DND-41 (cell line): Measurements from ENCODE around the gene DDB1.

Source experiments
- EZH2 ChIP-seq: IDR thresholded peaks from 3 replicates; pipeline ENCODE4 v1.6.1; 2012; ENCODE audit warnings: borderline replicate concordance, low read depth, mild to moderate bottlenecking, moderate library complexity, low read length, inconsistent platforms; ENCODE audit not compliant: severe bottlenecking
- TF ChIP-seq, protein P1 (sequence below): IDR thresholded peaks from 2 replicates; pipeline ENCODE4 v1.5.1; 2012; ENCODE audit warnings: borderline replicate concordance, low read length, moderate library complexity, mild to moderate bottlenecking; ENCODE audit not compliant: poor library complexity, severe bottlenecking; ENCODE audit errors: extremely low read depth

DNA sequence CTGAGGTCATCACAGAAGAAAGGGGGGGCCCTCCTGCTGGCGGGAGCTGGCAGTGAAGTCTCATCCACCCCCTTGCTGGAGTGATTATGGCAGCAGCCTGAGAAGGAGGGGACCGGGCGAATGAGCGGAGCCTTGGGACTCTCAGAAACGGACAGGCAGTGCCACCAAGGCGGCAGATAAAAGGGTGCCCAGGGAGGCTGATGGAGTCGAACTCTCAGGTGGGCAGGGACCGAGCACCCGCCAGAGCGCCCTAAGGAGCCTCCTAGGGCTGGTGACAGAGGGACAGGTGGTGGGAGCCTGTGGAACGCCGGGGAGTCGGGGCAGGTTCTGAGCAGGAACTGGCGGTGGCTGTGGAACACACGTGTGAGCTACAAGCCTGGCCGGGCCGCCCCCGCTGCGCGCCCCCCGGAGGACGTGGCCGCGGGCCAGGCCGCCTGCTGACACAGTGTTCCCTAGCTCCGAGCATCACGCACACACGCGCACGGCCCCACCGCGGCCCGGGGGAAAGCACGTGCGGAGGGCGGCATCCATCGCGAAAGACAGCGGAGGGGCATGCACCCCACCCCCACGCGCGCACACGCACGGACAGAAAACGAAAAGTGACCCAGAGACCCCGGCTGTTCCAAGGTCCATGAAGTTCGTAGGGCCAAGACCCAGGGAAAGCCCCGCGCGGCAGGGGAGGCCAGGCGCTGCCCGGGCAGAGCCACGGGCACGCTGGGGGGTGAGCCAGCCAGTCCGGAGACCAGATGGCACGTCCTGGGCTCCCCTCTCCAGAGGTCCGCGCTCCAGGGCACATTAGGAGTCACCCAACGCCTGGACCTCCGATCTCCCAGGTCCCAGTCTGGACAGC lies 38.8 kb downstream of the DDB1 start:
- peak; percentile 76 for TF ChIP-seq EZH2
- TF ChIP-seq, protein P1, sequence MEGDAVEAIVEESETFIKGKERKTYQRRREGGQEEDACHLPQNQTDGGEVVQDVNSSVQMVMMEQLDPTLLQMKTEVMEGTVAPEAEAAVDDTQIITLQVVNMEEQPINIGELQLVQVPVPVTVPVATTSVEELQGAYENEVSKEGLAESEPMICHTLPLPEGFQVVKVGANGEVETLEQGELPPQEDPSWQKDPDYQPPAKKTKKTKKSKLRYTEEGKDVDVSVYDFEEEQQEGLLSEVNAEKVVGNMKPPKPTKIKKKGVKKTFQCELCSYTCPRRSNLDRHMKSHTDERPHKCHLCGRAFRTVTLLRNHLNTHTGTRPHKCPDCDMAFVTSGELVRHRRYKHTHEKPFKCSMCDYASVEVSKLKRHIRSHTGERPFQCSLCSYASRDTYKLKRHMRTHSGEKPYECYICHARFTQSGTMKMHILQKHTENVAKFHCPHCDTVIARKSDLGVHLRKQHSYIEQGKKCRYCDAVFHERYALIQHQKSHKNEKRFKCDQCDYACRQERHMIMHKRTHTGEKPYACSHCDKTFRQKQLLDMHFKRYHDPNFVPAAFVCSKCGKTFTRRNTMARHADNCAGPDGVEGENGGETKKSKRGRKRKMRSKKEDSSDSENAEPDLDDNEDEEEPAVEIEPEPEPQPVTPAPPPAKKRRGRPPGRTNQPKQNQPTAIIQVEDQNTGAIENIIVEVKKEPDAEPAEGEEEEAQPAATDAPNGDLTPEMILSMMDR = no peak
